ENCODE data around the gene CFAP20DC.
"Not testable (repeated sequence)": the region's sequence is repeated elsewhere in the genome, so short reads cannot be mapped to it uniquely, and the experiment has no call there.

CFAP20DC gene

GRCh38 chr3:58720526-58720925, 329.3 kb downstream of the CFAP20DC start:
- Histone ChIP-seq H3K4me3 (ENCODE audit: low read length) (no peak overlapping the region), H3K27me3 (ENCODE audit: low read depth, low read length) (peaks cover 5% of the 10 kb centered on the region), H3K9me3 (ENCODE audit: insufficient read depth, low read length) (no peaks in the 10 kb centered on the region), H3K79me2 (ENCODE audit: low read length) (no peaks in the 10 kb centered on the region), H3K9ac (ENCODE audit: low read length) (no peak overlapping the region), H3K27ac (ENCODE audit: low read length) (no peak overlapping the region), H2AFZ (ENCODE audit: low read depth, low read length) (no peak overlapping the region), H3K36me3 (replicated peaks; ENCODE audit: low read depth, low read length) (no peaks in the 10 kb centered on the region), H3K4me1 (ENCODE audit: low read length) (no peaks in the 10 kb centered on the region), H4K20me1 (ENCODE audit: insufficient read depth, low read length) (no peaks in the 10 kb centered on the region), H3K4me2 (ENCODE audit: low read length) (no peak overlapping the region)
- TF ChIP-seq EZH2phosphoT487 (IDR thresholded peaks at IDR 0.05; ENCODE audit: low read depth) (no peak), CTCF (IDR thresholded peaks at IDR 0.05; ENCODE audit: low read depth, low read length) (no peak)

GRCh38 chr3:58719684-58720083, 330.1 kb downstream of the CFAP20DC start:
- Histone ChIP-seq H3K27me3 (ENCODE audit: low read depth, low read length) (peaks cover 5% of the 10 kb centered on the region), H3K79me2 (ENCODE audit: low read length) (no peaks in the 10 kb centered on the region), H3K4me2 (ENCODE audit: low read length) (no peak overlapping the region), H3K27ac (ENCODE audit: low read length) (no peak overlapping the region), H2AFZ (ENCODE audit: low read depth, low read length) (no peak overlapping the region), H3K9ac (ENCODE audit: low read length) (no peak overlapping the region), H3K4me1 (ENCODE audit: low read length) (no peaks in the 10 kb centered on the region), H3K4me3 (ENCODE audit: low read length) (no peak overlapping the region), H3K36me3 (replicated peaks; ENCODE audit: low read depth, low read length) (no peaks in the 10 kb centered on the region), H3K9me3 (ENCODE audit: insufficient read depth, low read length) (no peaks in the 10 kb centered on the region), H4K20me1 (ENCODE audit: insufficient read depth, low read length) (no peaks in the 10 kb centered on the region)
- TF ChIP-seq EZH2phosphoT487 (IDR thresholded peaks at IDR 0.05; ENCODE audit: low read depth) (no peak), CTCF (IDR thresholded peaks at IDR 0.05; ENCODE audit: low read depth, low read length) (no peak)

- H3K27me3 ChIP-seq (ENCODE audit: low read depth, low read length) = no peaks in the 10 kb centered on the region
- TF ChIP-seq CTCF (IDR thresholded peaks at IDR 0.05; ENCODE audit: low read depth, low read length) (no peak), EZH2phosphoT487 (IDR thresholded peaks at IDR 0.05; ENCODE audit: low read depth) (no peak)
Observed at GRCh38 chr3:58713715-58714401, 336.0 kb downstream of the CFAP20DC start.

GRCh38 chr3:58711871-58712270, 338.0 kb downstream of the CFAP20DC start:
- no peak for TF ChIP-seq CTCF (IDR thresholded peaks at IDR 0.05; ENCODE audit: low read depth, low read length)
- no peak for TF ChIP-seq EZH2phosphoT487 (IDR thresholded peaks at IDR 0.05; ENCODE audit: low read depth)
- Histone ChIP-seq H3K79me2 (ENCODE audit: low read length) (no peaks in the 10 kb centered on the region), H3K36me3 (replicated peaks; ENCODE audit: low read depth, low read length) (no peaks in the 10 kb centered on the region), H2AFZ (ENCODE audit: low read depth, low read length) (no peak overlapping the region), H3K4me1 (ENCODE audit: low read length) (no peaks in the 10 kb centered on the region), H3K4me2 (ENCODE audit: low read length) (no peak overlapping the region), H3K9ac (ENCODE audit: low read length) (no peak overlapping the region), H3K27ac (ENCODE audit: low read length) (no peak overlapping the region), H3K4me3 (ENCODE audit: low read length) (no peak overlapping the region), H3K9me3 (ENCODE audit: insufficient read depth, low read length) (no peaks in the 10 kb centered on the region), H4K20me1 (ENCODE audit: insufficient read depth, low read length) (no peaks in the 10 kb centered on the region), H3K27me3 (ENCODE audit: low read depth, low read length) (no peaks in the 10 kb centered on the region)

More at GRCh38 chr3:58713715-58714401, 336.0 kb downstream of the CFAP20DC start:
- H4K20me1 ChIP-seq (ENCODE audit: insufficient read depth, low read length) = no peaks in the 10 kb centered on the region
- H3K4me3 ChIP-seq (ENCODE audit: low read length) = no peak overlapping the region
- no peaks in the 10 kb centered on the region for H3K4me1 ChIP-seq (ENCODE audit: low read length)
- H3K4me2 ChIP-seq (ENCODE audit: low read length) = no peak overlapping the region
- no peak overlapping the region for H3K27ac ChIP-seq (ENCODE audit: low read length)
- H3K9me3 ChIP-seq (ENCODE audit: insufficient read depth, low read length) = no peaks in the 10 kb centered on the region
- H2AFZ ChIP-seq (ENCODE audit: low read depth, low read length) = no peak overlapping the region
- H3K79me2 ChIP-seq (ENCODE audit: low read length) = no peaks in the 10 kb centered on the region
- H3K9ac ChIP-seq (ENCODE audit: low read length) = no peak overlapping the region
- no peaks in the 10 kb centered on the region for H3K36me3 ChIP-seq (replicated peaks; ENCODE audit: low read depth, low read length)

GRCh38 chr3:58708983-58709382, 340.8 kb downstream of the CFAP20DC start:
- H2AFZ ChIP-seq (ENCODE audit: low read depth, low read length); H3K27me3 ChIP-seq (ENCODE audit: low read depth, low read length); H3K27ac ChIP-seq (ENCODE audit: low read length); H3K79me2 ChIP-seq (ENCODE audit: low read length); H4K20me1 ChIP-seq (ENCODE audit: insufficient read depth, low read length); H3K9me3 ChIP-seq (ENCODE audit: insufficient read depth, low read length); H3K9ac ChIP-seq (ENCODE audit: low read length); H3K4me2 ChIP-seq (ENCODE audit: low read length); H3K36me3 ChIP-seq (replicated peaks; ENCODE audit: low read depth, low read length); H3K4me3 ChIP-seq (ENCODE audit: low read length); H3K4me1 ChIP-seq (ENCODE audit: low read length): not testable (repeated sequence)

All from OCI-LY3 (cell line).